GM18951 (cell line): ENCODE measurements around the gene PARD6B.

Experiments
- POLR2A ChIP-seq: IDR thresholded peaks from 4 replicates; pipeline ENCODE4 v1.6.1; 2011; ENCODE audit warnings: mild to moderate bottlenecking; ENCODE audit not compliant: insufficient read length, insufficient read depth; ENCODE audit errors: extremely low read depth
- in situ Hi-C: fragments of 300-500 bp; cut with MboI; formaldehyde crosslinking; loops from one replicate; pipeline ENCODE4 v1.12.0; 2022; ENCODE audit warnings: low sequenced_read_pairs, mixed read lengths, inconsistent platforms; ENCODE audit not compliant: unreplicated experiment

The PARD6B gene

DNA sequence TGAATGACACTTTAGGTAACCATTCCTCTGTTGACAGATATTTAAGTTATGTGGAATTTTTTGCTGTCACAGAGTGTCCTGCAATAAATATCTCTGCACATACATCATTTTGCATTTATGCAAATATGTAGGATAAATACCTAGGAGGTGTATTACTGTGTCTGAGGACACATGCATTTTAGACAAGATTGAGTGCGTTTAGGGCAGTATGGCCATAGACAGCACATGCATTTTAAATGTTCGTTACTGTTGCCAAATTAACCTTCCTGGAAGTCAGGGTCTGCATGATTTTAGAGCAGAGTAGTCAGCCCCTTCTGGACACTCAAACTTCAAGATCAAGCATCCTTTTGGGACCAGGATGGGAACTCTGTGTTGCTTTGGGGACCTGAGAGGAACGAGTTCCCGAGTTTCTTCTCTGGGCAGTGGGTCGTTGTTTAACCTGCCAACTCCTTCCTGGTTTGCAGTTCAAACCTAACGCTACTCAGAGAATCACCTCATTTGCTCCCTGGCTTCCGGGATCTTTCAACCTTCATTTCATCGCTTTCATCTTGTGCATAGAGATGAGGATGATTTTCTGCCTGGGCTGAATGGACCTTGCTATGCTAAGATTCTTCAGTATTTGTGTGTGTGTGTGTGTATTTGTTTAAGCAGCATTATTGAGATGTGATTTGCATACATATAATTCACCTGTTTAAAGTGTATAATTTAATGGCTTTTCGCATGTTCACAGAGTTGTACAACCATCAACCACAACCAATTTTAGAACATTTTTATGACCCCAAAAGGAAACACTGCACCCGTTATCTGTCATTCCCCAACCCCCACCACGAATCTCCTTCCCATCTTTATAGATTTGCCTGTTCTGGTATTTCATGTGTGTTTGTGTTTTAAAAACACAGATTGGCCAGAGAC is 73.3 kb downstream of the PARD6B start:
- TF ChIP-seq POLR2A: no peak
- in situ Hi-C loops: no loop called here

DNA sequence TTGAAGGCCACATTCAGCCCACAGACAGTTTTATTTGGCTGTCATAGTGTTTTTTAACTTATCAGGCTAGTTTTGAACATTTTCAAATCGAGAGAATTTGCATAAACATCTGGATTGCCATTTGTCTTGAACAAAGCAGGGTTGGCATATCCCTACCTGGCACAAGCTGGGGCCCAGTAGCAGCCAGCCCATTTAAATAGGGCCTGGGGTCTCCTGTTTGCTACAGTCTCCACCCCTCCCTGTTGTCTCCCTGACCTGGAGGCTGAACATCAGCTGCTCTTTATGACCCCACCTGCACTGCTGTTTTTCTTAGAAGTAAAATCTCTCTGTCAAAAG is 73.9 kb downstream of the PARD6B start:
- in situ Hi-C loops: no loop called here
- no peak for TF ChIP-seq POLR2A

DNA sequence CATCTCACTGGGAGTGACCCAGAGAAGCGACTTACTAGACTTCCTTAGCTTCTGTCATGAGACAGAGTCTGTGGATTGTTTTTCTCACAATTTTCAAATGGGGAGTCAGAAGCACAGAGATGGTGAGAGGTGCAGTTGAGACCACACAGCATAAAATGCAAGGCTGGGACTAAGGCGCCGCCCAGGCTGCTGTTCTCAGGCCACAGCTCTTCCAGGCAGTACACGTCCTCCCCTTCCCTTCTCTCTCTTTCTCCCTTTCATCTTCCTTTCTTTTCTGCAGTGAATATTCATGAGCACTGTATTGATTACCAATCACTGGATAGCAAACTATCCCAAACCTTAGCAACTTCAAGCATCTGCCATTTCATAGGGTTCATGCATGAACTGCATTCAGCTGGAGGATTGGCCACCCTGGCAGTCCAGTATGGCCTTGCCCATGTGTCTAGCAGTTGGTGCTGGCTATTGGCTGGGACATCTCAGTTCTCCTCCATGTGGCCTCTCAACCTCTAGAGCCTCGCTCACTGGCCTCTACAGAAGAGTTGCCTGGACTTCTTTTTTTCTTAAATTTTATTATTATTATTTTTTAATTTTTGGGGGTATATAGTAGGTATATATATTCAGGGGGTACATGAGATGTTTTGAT is 74.9 kb downstream of the PARD6B start:
- in situ Hi-C loops: no loop called here
- no peak for TF ChIP-seq POLR2A
